Right lobe of liver (tissue), 4 donors: ENCODE results near the gene INPP4A.

ENCODE experiments used
- POLR2A ChIP-seq: fragments of 450-650 bp; IDR thresholded peaks from one replicate; pipeline ENCODE4 v1.6.1; 2017; ENCODE audit warnings: antibody characterized with exemption, mild to moderate bottlenecking
- TF ChIP-seq, protein P1 (sequence below), 4 donors: fragments of 200-600 bp in 3 of 4; fragments of 450-650 bp in 1 of 4; IDR thresholded peaks; one replicate each; pipeline versions ENCODE4 v1.5.1 to v1.8.0; 2016 to 2022; ENCODE audit warnings: antibody characterized with exemption in 4 of 4, mild to moderate bottlenecking in 2 of 4
- donor health status: DM: no; HTN: no; CAD: no.
- donor health status: DM: no; HTN: no; CAD: no.
- donor health status: DM: no; HTN: yes; CAD: no.

DNA sequence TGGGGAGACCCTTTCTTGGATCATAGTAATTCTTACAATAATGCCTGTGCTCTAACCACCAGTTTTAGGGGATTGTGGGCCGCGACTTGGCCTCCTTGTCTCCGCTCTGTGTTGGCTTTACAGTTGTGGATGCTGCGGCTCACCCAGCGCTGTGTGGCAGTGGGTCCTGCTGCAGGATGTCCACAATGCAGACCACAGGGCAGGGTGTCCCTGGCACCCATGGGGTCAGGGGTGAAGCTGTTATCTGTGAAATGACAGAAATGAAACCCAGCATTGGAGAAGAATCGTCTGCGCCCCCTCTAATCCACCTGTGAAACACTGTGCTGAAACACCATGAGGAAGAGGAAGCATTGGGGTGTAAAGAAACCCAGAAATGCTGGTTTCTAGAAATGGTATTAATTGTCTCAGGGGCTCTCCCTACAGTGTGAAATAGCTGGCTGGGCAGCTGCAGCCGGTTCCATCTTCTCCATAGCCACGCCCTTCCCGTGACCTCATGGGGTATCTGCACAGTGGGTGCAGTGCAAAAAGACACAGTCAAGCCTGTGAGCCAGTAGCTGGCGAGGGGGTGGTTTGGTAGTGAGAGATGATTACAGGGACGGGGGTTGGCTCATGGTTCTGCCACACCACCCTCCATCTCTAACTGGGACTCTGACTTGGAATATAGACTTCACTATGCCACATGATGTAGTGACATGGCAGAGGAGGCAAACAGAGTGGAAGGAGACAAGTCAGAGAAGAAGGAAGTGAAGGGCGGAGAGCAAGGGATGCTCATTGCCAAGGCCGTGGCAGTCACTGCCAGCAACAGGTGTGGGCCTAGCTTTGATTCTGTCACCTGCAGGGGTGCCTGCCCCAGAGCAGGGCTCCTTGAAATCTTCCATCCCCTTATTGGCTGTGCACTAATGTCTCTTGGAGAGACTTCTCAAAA lies 16.2 kb downstream of the INPP4A start:
- TF ChIP-seq POLR2A, result no peak
- TF ChIP-seq, protein P1, sequence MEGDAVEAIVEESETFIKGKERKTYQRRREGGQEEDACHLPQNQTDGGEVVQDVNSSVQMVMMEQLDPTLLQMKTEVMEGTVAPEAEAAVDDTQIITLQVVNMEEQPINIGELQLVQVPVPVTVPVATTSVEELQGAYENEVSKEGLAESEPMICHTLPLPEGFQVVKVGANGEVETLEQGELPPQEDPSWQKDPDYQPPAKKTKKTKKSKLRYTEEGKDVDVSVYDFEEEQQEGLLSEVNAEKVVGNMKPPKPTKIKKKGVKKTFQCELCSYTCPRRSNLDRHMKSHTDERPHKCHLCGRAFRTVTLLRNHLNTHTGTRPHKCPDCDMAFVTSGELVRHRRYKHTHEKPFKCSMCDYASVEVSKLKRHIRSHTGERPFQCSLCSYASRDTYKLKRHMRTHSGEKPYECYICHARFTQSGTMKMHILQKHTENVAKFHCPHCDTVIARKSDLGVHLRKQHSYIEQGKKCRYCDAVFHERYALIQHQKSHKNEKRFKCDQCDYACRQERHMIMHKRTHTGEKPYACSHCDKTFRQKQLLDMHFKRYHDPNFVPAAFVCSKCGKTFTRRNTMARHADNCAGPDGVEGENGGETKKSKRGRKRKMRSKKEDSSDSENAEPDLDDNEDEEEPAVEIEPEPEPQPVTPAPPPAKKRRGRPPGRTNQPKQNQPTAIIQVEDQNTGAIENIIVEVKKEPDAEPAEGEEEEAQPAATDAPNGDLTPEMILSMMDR (IDR thresholded peaks at IDR 0.05), result no peak
